Measurements from ENCODE around the gene GSDME. TPM values are rescaled to one million over a fixed set of nuclear protein-coding genes. Genes with fewer than 3 reads are reported as not detected.

GSDME gene
- total and polyA plus RNA-seq, 2 of the 4 experiments (the other 2 are of a cell fraction), result 75.2 to 78.7 TPM

GRCh38 chr7:24777806-24778205 lies 20.5 kb upstream of the GSDME start (continued):
- TF ChIP-seq CTCF (conservative IDR thresholded peaks at IDR 0.05; ENCODE audit: low read depth, low read length) (no peak), CEBPB (IDR thresholded peaks at IDR 0.05; ENCODE audit: low read depth, low read length) (no peak), MAZ (IDR thresholded peaks at IDR 0.05; ENCODE audit: borderline replicate concordance, low read depth, low read length) (no peak), MAFK (IDR thresholded peaks at IDR 0.05; ENCODE audit: low read depth, low read length) (no peak), RAD21 (IDR thresholded peaks at IDR 0.05; ENCODE audit: low read length) (no peak), POLR2A (IDR thresholded peaks at IDR 0.05; ENCODE audit: low read depth, low read length) (no peak), RFX5 (IDR thresholded peaks at IDR 0.05; ENCODE audit: low read depth, low read length) (no peak), FOS (IDR thresholded peaks at IDR 0.05; ENCODE audit: low read depth, low read length) (no peak)
